PFSK-1 (cell line): ENCODE data around the gene PRKN.

Experiments
- FOXP2 ChIP-seq: optimal IDR thresholded peaks from 2 replicates; pipeline ENCODE3; 2011; ENCODE audit warnings: borderline replicate concordance, control low read depth, inconsistent platforms; ENCODE audit not compliant: insufficient read depth; ENCODE audit errors: extremely low read length, extremely low read depth
- POLR2AphosphoS5 ChIP-seq: IDR thresholded peaks from 2 replicates; pipeline ENCODE4 v1.6.1; 2012; ENCODE audit warnings: low read depth, mild to moderate bottlenecking, control low read depth, low read length, moderate library complexity
- REST ChIP-seq, 2 experiments: IDR thresholded peaks; 2 replicates each; pipeline versions ENCODE4 v1.6.1 to v1.8.0; 2011 to 2012; ENCODE audit warnings: low read depth in 2 of 2, low read length in 2 of 2, control low read depth in 1 of 2, inconsistent platforms in 1 of 2, mild to moderate bottlenecking in 1 of 2, moderate library complexity in 1 of 2; ENCODE audit not compliant: insufficient read depth in 1 of 2
- SIN3A ChIP-seq: IDR thresholded peaks from 2 replicates; pipeline ENCODE4 v1.6.1; 2012; ENCODE audit warnings: mild to moderate bottlenecking, low read length, moderate library complexity, borderline replicate concordance; ENCODE audit not compliant: insufficient read depth
- TAF1 ChIP-seq: IDR thresholded peaks from 2 replicates; pipeline ENCODE4 v1.6.1; 2012; ENCODE audit warnings: low read length, control low read depth, borderline replicate concordance; ENCODE audit not compliant: insufficient read depth

Gene PRKN

GRCh38 chr6:161344626-161345025 is 1382.9 kb downstream of the PRKN start:
- TF ChIP-seq SIN3A: no peak
- no peak for TF ChIP-seq REST (IDR thresholded peaks at IDR 0.05; ENCODE audit: insufficient read depth in 1 of 2, low read depth in 2 of 2, low read length in 2 of 2)
- no peak for TF ChIP-seq FOXP2
- no peak for TF ChIP-seq TAF1
- TF ChIP-seq POLR2AphosphoS5: no peak

- TF ChIP-seq POLR2AphosphoS5 (no peak), TAF1 (no peak)
Observed at GRCh38 chr6:161342039-161342438, 1385.5 kb downstream of the PRKN start.

- TF ChIP-seq SIN3A: no peak
- no peak for TF ChIP-seq TAF1
- no peak for TF ChIP-seq FOXP2
- no peak for TF ChIP-seq REST (IDR thresholded peaks at IDR 0.05; ENCODE audit: insufficient read depth in 1 of 2, low read depth in 2 of 2, low read length in 2 of 2)
- TF ChIP-seq POLR2AphosphoS5: no peak
Observed at GRCh38 chr6:161341638-161342037, 1385.9 kb downstream of the PRKN start.

GRCh38 chr6:161338015-161338414 is 1389.6 kb downstream of the PRKN start:
- TF ChIP-seq REST (IDR thresholded peaks at IDR 0.05; ENCODE audit: insufficient read depth in 1 of 2, low read depth in 2 of 2, low read length in 2 of 2): no peak
- TF ChIP-seq POLR2AphosphoS5: no peak
- TF ChIP-seq TAF1: no peak
- TF ChIP-seq SIN3A: no peak
- no peak for TF ChIP-seq FOXP2

GRCh38 chr6:161336479-161336878 is 1391.1 kb downstream of the PRKN start:
- TF ChIP-seq FOXP2 (no peak), TAF1 (no peak), REST (IDR thresholded peaks at IDR 0.05; ENCODE audit: insufficient read depth in 1 of 2, low read depth in 2 of 2, low read length in 2 of 2) (no peak), SIN3A (no peak), POLR2AphosphoS5 (no peak)
